Stimulated activated CD8-positive, alpha-beta memory T cell treated with anti-CD3 and anti-CD28 coated beads, Interleukin-7, amount 100 ng/mL, for 48 hours (primary cell): ENCODE measurements around the gene PPP1R15B.

Experiments
- DNase-seq, 2 donors: peaks; one replicate each; pipeline ENCODE4 v3.0.0-alpha.2; 2020; ENCODE audit warnings: low read depth in 1 of 2; ENCODE audit errors: extremely low read depth in 1 of 2

The PPP1R15B gene

GRCh38 chr1:204421441-204421840 lies 9.8 kb upstream of the PPP1R15B start:
- no peak for DNase-seq

GRCh38 chr1:204420039-204421004 lies 8.7 kb upstream of the PPP1R15B start:
- DNase-seq = no peak

- DNase-seq = no peak
Observed at GRCh38 chr1:204419064-204419403, 7.4 kb upstream of the PPP1R15B start.

GRCh38 chr1:204418174-204419063 lies 6.8 kb upstream of the PPP1R15B start:
- no peak for DNase-seq

GRCh38 chr1:204417074-204417997 lies 5.7 kb upstream of the PPP1R15B start:
- DNase-seq = peak in 1 of 2 donors; percentile 42

- no peak for DNase-seq
Observed at GRCh38 chr1:204416589-204417073, 5.0 kb upstream of the PPP1R15B start.

- DNase-seq = no peak
Observed at GRCh38 chr1:204415351-204415750, 3.7 kb upstream of the PPP1R15B start.

GRCh38 chr1:204414016-204414415 lies 2.4 kb upstream of the PPP1R15B start:
- DNase-seq = no peak

GRCh38 chr1:204413170-204413535 lies 1.5 kb upstream of the PPP1R15B start:
- DNase-seq = no peak

- no peak for DNase-seq
Observed at GRCh38 chr1:204410688-204411450, 748 bp downstream of the PPP1R15B start.

GRCh38 chr1:204409836-204410687 lies 1.6 kb downstream of the PPP1R15B start:
- DNase-seq = no peak

GRCh38 chr1:204409123-204409522 lies 2.5 kb downstream of the PPP1R15B start:
- DNase-seq = no peak

- no peak for DNase-seq
Observed at GRCh38 chr1:204408602-204409001, 3.0 kb downstream of the PPP1R15B start.

- DNase-seq = no peak
Observed at GRCh38 chr1:204408074-204408507, 3.5 kb downstream of the PPP1R15B start.

- no peak for DNase-seq
Observed at GRCh38 chr1:204407295-204407971, 4.2 kb downstream of the PPP1R15B start.

GRCh38 chr1:204406621-204407020 lies 5.0 kb downstream of the PPP1R15B start:
- DNase-seq = no peak

GRCh38 chr1:204405988-204406387 lies 5.6 kb downstream of the PPP1R15B start:
- DNase-seq = no peak

- no peak for DNase-seq
Observed at GRCh38 chr1:204404629-204405028, 7.0 kb downstream of the PPP1R15B start.
